Measurements from ENCODE around the gene SH3RF3.

The SH3RF3 gene

DNA sequence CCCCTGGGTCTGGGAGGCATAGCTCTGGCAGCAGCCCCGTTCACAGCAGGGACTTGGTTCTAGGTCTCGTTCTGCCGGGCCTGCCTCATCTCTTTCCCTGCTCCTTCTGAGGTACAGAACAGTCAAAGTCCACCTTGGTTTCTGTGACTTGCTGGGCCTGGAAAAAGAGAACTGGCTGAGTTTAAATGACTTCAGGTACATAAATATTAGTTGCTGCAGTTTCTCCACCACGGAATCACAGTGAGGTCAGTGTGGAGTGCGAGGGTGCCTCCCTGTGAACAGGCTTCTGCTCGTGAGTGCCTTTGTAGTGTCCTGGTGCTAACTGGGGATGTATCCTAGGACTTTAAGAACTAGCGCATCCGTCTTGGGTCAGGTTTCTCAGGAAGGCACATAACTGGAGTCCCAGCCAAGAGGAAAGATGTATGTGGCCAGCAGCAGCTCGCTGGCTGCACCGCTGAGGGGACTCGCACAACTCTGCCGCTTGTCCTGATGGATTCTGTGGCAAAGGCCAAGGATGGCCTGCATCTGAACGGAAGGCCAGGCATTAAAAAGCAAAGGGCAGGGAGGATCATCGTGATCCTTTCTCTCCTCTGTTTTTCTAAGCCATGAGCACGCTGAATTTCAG, 188.6 kb downstream of the SH3RF3 start:
- DNase-seq (ENCODE audit: low read depth, low spot score) = no peak
- no peak for TF ChIP-seq ZNF274 (IDR thresholded peaks at IDR 0.05; ENCODE audit: low read depth, low read length)
- Histone ChIP-seq H3K4me1 (ENCODE audit: insufficient read depth, insufficient read length) (no peaks in the 10 kb centered on the region), H3K9me3 (ENCODE audit: insufficient read depth, low read length) (no peaks in the 10 kb centered on the region), H3K27me3 (ENCODE audit: insufficient read depth, insufficient read length) (no peaks in the 10 kb centered on the region), H3K4me3 (ENCODE audit: insufficient read length, low read depth) (no peak overlapping the region), H3K36me3 (ENCODE audit: insufficient read depth, insufficient read length, low read length) (no peaks in the 10 kb centered on the region), H3K9ac (ENCODE audit: insufficient read length, low read depth) (no peak overlapping the region)

DNA sequence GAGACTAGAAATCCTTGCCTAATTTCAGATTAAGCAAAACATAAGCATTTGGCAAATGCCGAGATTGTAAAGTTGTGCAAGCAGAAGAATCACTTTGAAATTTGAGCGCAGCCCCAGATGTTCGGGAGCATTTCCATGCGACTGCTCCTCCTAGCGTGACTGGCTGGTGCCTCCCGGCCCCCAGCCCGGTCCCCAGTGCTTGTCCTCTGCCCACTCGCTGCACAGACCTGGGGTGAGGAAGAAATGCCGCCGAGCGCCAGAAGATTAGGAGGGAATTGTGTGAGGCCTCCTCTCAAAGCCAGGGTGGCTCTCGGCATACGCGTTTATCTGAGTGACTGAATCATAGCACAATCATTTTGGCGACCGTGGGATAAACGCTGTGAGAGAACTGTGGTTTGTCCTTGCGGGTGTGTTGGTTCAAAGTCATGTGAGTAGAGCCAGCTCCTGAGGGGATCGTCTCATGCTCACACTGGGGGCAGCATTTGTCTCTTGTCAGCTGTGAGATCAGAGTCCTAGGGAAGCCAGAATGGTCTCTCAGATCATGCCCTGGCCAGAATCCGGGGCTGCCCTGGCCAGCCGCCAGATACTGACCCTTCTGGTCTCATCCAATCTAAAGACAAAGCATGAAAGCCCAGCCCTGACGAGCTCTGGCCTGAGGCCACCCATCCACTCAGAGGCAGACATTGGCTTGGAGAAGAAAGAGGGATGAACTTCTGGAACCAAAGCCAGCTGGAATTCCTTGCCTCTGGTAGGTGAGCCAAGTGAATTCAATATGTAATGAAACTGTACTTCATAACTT, 189.3 kb downstream of the SH3RF3 start:
- Histone ChIP-seq H3K36me3 (ENCODE audit: insufficient read depth, insufficient read length, low read length) (no peaks in the 10 kb centered on the region), H3K9ac (ENCODE audit: insufficient read length, low read depth) (no peak overlapping the region), H3K4me3 (ENCODE audit: insufficient read length, low read depth) (no peak overlapping the region), H3K4me1 (ENCODE audit: insufficient read depth, insufficient read length) (no peaks in the 10 kb centered on the region), H3K9me3 (ENCODE audit: insufficient read depth, low read length) (no peaks in the 10 kb centered on the region), H3K27me3 (ENCODE audit: insufficient read depth, insufficient read length) (no peaks in the 10 kb centered on the region)
- DNase-seq (ENCODE audit: low read depth, low spot score) = no peak
- TF ChIP-seq SUZ12 (IDR thresholded peaks at IDR 0.05; ENCODE audit: extremely low read depth, insufficient read depth, insufficient read length) = no peak
- TF ChIP-seq ZNF274 (IDR thresholded peaks at IDR 0.05; ENCODE audit: low read depth, low read length) = no peak
- no peak for TF ChIP-seq YY1 (IDR thresholded peaks at IDR 0.05; ENCODE audit: insufficient read depth, insufficient read length)

DNA sequence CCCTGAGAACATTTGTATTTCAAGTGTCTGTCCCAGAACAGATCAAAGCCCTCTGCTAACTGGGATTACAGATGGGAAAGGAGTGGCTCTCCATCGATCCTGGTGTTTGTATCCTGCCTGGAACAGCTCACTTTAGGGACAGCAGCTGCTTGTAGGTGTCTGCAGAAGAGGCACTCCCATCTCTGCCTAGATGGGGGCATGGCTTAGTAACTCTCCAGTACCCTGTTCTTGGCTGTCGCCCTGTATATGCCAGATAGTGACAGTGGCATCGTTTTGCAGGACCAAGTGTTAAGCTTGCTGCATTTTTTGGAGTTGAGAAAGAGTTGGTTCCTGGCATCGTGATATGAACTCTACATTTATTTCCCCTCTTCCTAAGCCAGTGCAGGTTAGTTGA, 189.9 kb downstream of the SH3RF3 start:
- no peak overlapping the region for H3K4me3 ChIP-seq (ENCODE audit: insufficient read length, low read depth)
- no peak overlapping the region for H3K9ac ChIP-seq (ENCODE audit: insufficient read length, low read depth)
- TF ChIP-seq YY1 (IDR thresholded peaks at IDR 0.05; ENCODE audit: insufficient read depth, insufficient read length) = no peak
- TF ChIP-seq ZNF274 (IDR thresholded peaks at IDR 0.05; ENCODE audit: low read depth, low read length) = no peak
- no peak for TF ChIP-seq SUZ12 (IDR thresholded peaks at IDR 0.05; ENCODE audit: extremely low read depth, insufficient read depth, insufficient read length)
- no peaks in the 10 kb centered on the region for H3K27me3 ChIP-seq (ENCODE audit: insufficient read depth, insufficient read length)
- DNase-seq (ENCODE audit: low read depth, low spot score) = no peak
- no peaks in the 10 kb centered on the region for H3K4me1 ChIP-seq (ENCODE audit: insufficient read depth, insufficient read length)
- no peaks in the 10 kb centered on the region for H3K9me3 ChIP-seq (ENCODE audit: insufficient read depth, low read length)
- H3K36me3 ChIP-seq (ENCODE audit: insufficient read depth, insufficient read length, low read length) = no peaks in the 10 kb centered on the region

DNA sequence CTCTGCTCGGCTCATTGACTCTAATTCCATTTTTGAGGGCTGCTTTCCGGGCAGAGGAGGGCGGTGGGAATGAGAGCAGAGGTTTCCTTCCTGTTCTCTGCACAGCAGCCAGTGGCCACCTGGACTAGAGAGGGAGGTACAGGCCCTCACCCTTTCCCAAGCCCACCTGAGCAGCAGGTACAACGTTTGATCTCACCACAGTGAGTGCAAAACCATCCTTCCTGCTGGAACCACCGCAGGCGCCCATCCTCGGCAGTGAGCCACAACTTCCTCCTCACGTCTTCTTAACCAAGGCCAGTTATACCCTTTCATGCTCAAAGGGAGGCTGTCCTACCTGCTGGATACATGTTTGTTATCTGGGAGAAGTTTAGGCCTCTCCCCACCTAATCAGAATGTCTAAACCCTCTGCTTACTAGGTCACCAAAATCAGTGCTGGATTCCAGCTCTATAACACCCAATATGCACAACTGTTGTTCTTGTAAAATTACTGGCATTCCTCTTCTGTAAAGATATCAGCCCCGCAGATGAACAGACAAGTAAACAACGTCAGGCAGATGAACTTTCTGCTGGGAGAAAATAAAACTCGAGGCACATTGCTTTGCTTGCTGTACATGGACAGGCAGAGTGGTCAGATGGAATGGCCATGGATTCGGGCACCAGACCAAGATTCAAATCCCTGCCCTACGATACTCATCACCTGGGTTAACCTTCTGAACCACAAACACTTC, 191.4 kb downstream of the SH3RF3 start:
- H3K4me3 ChIP-seq (ENCODE audit: insufficient read length, low read depth) = no peak overlapping the region
- no peaks in the 10 kb centered on the region for H3K36me3 ChIP-seq (ENCODE audit: insufficient read depth, insufficient read length, low read length)
- TF ChIP-seq SUZ12 (IDR thresholded peaks at IDR 0.05; ENCODE audit: extremely low read depth, insufficient read depth, insufficient read length) = no peak
- no peak for TF ChIP-seq YY1 (IDR thresholded peaks at IDR 0.05; ENCODE audit: insufficient read depth, insufficient read length)
- TF ChIP-seq ZNF274 (IDR thresholded peaks at IDR 0.05; ENCODE audit: low read depth, low read length) = no peak
- H3K4me1 ChIP-seq (ENCODE audit: insufficient read depth, insufficient read length) = no peaks in the 10 kb centered on the region
- H3K9me3 ChIP-seq (ENCODE audit: insufficient read depth, low read length) = no peaks in the 10 kb centered on the region
- H3K9ac ChIP-seq (ENCODE audit: insufficient read length, low read depth) = no peak overlapping the region
- no peak for DNase-seq (ENCODE audit: low read depth, low spot score)
- H3K27me3 ChIP-seq (ENCODE audit: insufficient read depth, insufficient read length) = no peaks in the 10 kb centered on the region

DNA sequence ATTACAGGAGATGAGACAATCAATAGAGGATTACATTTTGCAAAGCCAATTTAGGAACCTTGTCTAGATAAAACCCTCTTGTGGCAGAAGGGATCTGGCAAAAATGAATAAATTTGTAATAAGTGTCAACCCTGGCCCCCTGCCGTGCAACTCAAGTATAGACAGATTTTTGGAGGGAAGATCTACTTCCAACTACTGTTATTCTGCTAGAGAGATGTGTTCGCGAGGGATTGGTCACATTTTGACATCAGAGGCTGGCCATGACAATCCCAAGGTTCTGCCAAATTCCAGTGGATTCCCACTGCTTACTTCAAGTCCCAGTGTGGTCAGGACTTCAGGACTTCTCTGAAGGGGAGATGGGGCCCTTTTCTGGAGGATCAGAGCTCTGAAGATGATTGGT, 192.6 kb downstream of the SH3RF3 start:
- DNase-seq (ENCODE audit: low read depth, low spot score) = no peak
- Histone ChIP-seq H3K4me1 (ENCODE audit: insufficient read depth, insufficient read length) (no peaks in the 10 kb centered on the region), H3K27me3 (ENCODE audit: insufficient read depth, insufficient read length) (no peaks in the 10 kb centered on the region), H3K36me3 (ENCODE audit: insufficient read depth, insufficient read length, low read length) (no peaks in the 10 kb centered on the region), H3K4me3 (ENCODE audit: insufficient read length, low read depth) (no peak overlapping the region), H3K9ac (ENCODE audit: insufficient read length, low read depth) (no peak overlapping the region), H3K9me3 (ENCODE audit: insufficient read depth, low read length) (no peaks in the 10 kb centered on the region)
- TF ChIP-seq YY1 (IDR thresholded peaks at IDR 0.05; ENCODE audit: insufficient read depth, insufficient read length) (no peak), SUZ12 (IDR thresholded peaks at IDR 0.05; ENCODE audit: extremely low read depth, insufficient read depth, insufficient read length) (no peak), ZNF274 (IDR thresholded peaks at IDR 0.05; ENCODE audit: low read depth, low read length) (no peak)

DNA sequence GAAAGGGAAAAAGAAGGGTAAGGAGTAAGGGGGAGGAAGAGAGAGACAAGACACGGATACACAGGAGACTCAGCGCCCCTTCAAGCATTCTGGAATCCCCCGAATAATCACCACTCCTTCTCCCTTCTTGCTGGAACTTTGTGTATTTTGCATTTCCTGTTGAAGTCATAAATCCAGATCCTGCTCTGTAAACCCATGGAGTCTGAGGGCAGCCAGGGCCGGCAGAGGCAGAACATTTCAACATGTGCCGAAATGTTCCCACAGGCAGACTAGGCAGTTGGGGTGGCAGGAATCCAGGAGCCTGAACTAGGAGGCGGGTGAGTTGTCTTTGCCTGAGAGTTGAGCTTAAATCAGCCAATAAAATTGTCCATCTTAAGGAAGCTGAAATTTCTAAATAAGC, 193.1 kb downstream of the SH3RF3 start:
- H3K36me3 ChIP-seq (ENCODE audit: insufficient read depth, insufficient read length, low read length) = no peaks in the 10 kb centered on the region
- no peak for TF ChIP-seq YY1 (IDR thresholded peaks at IDR 0.05; ENCODE audit: insufficient read depth, insufficient read length)
- TF ChIP-seq SUZ12 (IDR thresholded peaks at IDR 0.05; ENCODE audit: extremely low read depth, insufficient read depth, insufficient read length) = no peak
- no peak for DNase-seq (ENCODE audit: low read depth, low spot score)
- H3K9ac ChIP-seq (ENCODE audit: insufficient read length, low read depth) = no peak overlapping the region
- H3K9me3 ChIP-seq (ENCODE audit: insufficient read depth, low read length) = no peaks in the 10 kb centered on the region
- H3K4me3 ChIP-seq (ENCODE audit: insufficient read length, low read depth) = no peak overlapping the region
- H3K27me3 ChIP-seq (ENCODE audit: insufficient read depth, insufficient read length) = no peaks in the 10 kb centered on the region
- no peaks in the 10 kb centered on the region for H3K4me1 ChIP-seq (ENCODE audit: insufficient read depth, insufficient read length)

DNA sequence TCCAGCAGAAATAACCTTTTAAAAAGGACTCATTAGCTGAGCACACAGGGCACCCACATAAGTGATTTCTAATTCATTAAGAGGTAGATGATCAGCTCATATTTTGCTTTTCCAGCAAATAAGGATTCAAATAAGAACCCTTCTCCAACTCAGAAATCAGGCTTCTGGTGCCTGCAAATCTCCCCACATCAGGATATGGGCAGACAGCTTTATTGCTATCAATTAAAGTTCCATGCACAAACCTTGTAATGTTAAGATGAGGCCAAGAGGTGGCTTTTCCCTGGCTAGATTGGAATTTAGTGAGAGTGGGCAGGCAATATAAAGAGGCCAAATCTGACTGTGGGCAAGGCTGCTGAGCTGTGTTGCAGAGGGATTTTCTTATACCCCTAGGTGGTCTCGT, 193.6 kb downstream of the SH3RF3 start:
- DNase-seq (ENCODE audit: low read depth, low spot score) = no peak
- H3K4me1 ChIP-seq (ENCODE audit: insufficient read depth, insufficient read length) = no peaks in the 10 kb centered on the region
- no peak for TF ChIP-seq ZNF274 (IDR thresholded peaks at IDR 0.05; ENCODE audit: low read depth, low read length)
- TF ChIP-seq SUZ12 (IDR thresholded peaks at IDR 0.05; ENCODE audit: extremely low read depth, insufficient read depth, insufficient read length) = no peak
- no peak for TF ChIP-seq YY1 (IDR thresholded peaks at IDR 0.05; ENCODE audit: insufficient read depth, insufficient read length)

More for the DNA sequence above, 193.6 kb downstream of the SH3RF3 start:
- H3K9me3 ChIP-seq (ENCODE audit: insufficient read depth, low read length) = no peaks in the 10 kb centered on the region
- no peaks in the 10 kb centered on the region for H3K27me3 ChIP-seq (ENCODE audit: insufficient read depth, insufficient read length)
- no peak overlapping the region for H3K9ac ChIP-seq (ENCODE audit: insufficient read length, low read depth)
- H3K4me3 ChIP-seq (ENCODE audit: insufficient read length, low read depth) = no peak overlapping the region
- H3K36me3 ChIP-seq (ENCODE audit: insufficient read depth, insufficient read length, low read length) = no peaks in the 10 kb centered on the region

Measured in NT2/D1 (cell line).